ENCODE results near the gene CLEC18C. TPM values are rescaled to one million over a fixed set of nuclear protein-coding genes. Genes with fewer than 3 reads are reported as not detected.
"Not testable (repeated sequence)": the region's sequence is repeated elsewhere in the genome, so short reads cannot be mapped to it uniquely, and the experiment has no call there.

CLEC18C gene
- total RNA-seq, 1 donor, result 0.09 TPM

DNA sequence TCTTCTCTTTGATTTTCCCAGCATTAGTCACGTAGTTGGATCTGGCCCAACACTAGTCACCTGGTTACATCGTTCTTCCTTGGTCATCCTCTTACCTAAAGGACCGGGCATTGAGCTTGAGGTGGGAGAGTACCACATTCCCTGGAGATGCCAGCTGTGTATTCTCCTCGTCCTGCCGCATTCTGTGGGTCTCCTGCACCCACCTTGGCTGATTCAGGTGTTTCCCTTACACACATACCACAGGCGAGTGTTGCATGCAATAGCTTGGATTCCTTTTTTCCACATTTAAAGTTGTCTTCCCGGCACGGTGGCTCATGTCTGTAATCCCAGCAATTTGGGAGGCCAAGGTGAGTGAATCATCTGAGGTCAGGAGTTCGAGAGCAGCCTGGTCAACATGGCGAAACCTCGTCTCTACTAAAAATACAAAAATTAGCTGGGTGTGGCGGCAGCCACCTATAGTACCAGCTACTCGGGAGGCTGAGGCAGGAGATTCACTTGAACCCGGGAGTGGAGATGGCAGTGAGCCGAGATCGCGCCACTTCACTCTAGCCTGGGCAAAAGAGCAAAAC is 21.6 kb upstream of the CLEC18C start:
- no peak for DNase-seq (ENCODE audit: low read depth)
- H3K4me3 ChIP-seq (ENCODE audit: low read depth, low read length), result no peak overlapping the region
- TF ChIP-seq, protein P1, sequence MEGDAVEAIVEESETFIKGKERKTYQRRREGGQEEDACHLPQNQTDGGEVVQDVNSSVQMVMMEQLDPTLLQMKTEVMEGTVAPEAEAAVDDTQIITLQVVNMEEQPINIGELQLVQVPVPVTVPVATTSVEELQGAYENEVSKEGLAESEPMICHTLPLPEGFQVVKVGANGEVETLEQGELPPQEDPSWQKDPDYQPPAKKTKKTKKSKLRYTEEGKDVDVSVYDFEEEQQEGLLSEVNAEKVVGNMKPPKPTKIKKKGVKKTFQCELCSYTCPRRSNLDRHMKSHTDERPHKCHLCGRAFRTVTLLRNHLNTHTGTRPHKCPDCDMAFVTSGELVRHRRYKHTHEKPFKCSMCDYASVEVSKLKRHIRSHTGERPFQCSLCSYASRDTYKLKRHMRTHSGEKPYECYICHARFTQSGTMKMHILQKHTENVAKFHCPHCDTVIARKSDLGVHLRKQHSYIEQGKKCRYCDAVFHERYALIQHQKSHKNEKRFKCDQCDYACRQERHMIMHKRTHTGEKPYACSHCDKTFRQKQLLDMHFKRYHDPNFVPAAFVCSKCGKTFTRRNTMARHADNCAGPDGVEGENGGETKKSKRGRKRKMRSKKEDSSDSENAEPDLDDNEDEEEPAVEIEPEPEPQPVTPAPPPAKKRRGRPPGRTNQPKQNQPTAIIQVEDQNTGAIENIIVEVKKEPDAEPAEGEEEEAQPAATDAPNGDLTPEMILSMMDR (IDR thresholded peaks at IDR 0.05; ENCODE audit: insufficient read depth, low read length), result no peak

DNA sequence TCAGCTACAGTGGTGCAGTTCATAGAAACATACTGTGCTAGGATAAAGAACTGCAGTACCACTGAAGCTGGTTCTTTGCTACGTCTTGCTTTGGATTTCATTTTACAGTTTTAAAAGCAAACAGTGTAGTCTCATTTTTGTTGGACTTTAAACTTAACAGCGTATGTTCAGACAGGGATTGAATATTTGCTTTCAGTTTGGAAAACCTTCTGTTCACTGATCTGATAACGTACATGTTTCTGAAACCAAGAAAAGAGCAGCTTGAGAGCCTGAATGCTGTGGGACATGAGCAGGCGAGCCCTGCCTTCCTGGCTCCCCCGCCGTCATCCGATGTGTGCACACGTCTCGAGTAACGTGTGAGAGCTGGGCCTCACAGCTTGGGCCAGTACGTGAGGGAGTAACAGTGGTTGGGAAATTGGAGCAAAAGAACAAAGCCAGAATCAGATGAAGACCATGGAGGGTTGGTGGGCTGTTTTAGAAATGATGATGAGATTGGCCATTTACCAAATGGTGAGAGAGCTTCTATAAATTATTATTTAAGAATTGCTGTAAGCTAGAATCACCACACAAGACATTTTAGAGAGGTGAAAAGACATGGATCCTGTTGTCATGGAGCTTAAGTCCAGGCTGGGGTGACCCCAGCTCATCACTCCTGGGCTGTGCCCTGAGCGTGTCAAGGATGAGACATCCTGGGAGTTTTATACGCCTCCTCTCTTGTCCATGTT is 20.8 kb upstream of the CLEC18C start:
- H3K4me3 ChIP-seq (ENCODE audit: low read depth, low read length), result no peak overlapping the region
- no peak for DNase-seq (ENCODE audit: low read depth)
- TF ChIP-seq, protein P1 (IDR thresholded peaks at IDR 0.05; ENCODE audit: insufficient read depth, low read length), result no peak

DNA sequence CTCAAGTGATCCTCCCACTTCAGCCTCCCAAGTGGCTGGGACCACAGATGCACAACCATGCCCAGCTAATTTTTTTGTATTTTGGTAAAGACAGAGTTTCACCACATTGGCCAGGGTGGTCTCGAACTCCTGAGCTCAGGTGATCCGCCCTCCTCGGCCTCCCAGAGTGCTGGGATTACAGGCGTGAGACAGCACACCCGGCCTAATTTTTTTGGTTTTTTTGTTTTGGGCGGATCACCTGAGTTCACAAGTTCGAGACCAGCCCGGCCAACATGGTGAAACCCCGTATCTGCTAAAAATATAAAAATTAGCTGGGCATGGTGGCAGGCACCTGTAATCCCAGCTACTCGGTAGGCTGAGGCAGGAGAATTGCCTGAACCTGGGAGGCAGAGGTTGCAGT is 18.9 kb upstream of the CLEC18C start:
- DNase-seq (ENCODE audit: low read depth); H3K4me3 ChIP-seq (ENCODE audit: low read depth, low read length): not testable (repeated sequence)

DNA sequence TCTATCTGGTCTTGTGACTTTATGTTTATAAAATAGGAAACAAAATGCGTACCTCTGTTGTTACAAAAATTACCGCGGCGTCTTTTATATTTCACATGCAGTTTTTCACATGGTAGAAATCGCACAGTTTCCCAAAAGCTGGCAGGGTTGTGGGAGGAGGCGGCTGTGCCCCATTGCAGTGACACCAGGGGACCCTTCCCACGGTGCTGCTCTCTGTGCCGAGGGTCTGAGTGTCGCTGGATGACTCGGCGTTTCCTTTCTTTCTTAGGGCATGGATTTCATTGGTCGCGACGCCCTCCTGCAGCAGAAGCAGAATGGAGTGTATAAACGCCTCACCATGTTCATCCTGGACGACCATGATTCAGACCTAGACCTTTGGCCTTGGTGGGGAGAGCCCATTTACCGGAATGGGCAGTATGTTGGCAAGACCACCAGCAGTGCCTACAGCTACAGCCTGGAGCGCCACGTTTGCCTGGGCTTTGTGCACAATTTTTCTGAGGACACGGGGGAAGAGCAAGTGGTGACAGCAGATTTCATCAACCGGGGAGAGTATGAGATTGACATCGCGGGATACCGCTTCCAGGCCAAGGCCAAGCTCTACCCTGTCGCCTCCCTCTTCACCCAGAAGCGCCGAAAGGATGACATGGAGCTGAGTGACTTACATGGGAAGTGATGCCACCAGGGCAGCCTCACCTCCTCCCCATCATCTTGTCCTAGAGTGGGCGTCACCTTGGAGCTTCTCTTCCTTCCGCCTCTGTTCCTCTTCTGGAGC is 17.2 kb upstream of the CLEC18C start:
- H3K4me3 ChIP-seq (ENCODE audit: low read depth, low read length), result no peak overlapping the region
- no peak for DNase-seq (ENCODE audit: low read depth)
- TF ChIP-seq, protein P1 (IDR thresholded peaks at IDR 0.05; ENCODE audit: insufficient read depth, low read length), result no peak

DNA sequence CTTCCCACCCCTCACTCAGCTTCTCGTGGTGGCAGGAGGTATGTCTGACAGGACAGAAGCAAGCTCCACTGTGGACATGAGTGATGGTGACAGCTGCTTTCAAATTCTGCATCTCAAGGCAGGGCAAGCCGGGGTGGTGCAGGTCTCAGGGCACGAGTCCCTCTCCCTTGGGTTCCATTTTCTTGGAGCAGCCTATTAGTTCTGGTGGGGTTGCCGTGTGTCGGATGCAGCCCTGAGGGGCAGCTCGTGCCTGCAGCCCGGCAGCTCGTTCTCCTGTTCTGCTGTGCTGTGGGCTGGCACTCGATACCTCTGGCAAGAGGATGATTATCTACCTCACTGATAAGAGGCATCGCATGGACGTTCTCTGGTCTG is 16.5 kb upstream of the CLEC18C start:
- no peak for DNase-seq (ENCODE audit: low read depth)
- TF ChIP-seq, protein P1 (IDR thresholded peaks at IDR 0.05; ENCODE audit: insufficient read depth, low read length), result no peak
- H3K4me3 ChIP-seq (ENCODE audit: low read depth, low read length), result no peak overlapping the region

DNA sequence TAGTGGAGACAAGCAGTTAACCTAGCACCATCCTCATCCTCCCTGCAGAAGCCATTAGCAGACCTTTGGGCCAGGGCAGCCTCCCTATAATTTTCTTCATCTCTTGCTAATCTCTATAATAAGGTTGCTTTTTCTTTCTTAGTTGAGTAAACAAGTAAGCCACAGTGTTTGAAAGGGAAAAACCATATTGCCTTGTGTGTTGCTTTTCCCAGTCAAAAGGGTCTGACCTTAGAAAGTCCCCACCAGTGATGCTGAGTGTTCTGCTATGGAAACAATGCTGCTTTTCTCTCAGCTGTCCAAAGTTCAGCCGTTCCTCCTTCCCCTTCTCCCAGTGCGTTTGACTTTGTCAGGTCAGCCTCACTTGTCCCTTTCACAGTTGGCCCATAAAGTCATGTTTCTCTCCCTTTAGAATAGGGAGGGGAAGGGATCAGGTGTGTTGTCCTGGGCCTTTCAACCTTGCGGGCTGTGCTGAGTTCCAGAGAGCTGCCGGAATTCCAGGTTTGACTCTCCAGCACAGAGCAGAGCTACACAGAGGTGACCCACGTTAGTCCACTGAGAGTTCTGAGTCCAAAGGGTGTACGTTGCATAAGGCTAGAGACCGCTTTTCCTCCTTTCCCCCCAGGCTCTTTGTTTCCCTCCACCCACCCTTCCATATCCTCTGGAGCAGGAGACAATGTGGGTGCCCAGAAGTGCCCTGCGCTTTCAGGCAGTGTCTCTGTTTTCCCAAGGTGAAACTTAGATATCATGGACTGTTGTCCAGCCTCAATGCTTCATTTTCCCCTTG is 15.9 kb upstream of the CLEC18C start:
- TF ChIP-seq, protein P1 (IDR thresholded peaks at IDR 0.05; ENCODE audit: insufficient read depth, low read length), result no peak
- H3K4me3 ChIP-seq (ENCODE audit: low read depth, low read length), result no peak overlapping the region
- DNase-seq (ENCODE audit: low read depth), result no peak

All from fibroblast of the aortic adventitia (primary cell).